Tibial nerve (tissue), 4 donors: ENCODE measurements around the gene AMMECR1L. TPM values are rescaled to one million over a fixed set of nuclear protein-coding genes. Genes with fewer than 3 reads are reported as not detected.

Experiments
- small RNA-seq: library from RNA; depleted of rRNA; stranded (forward); fragments of <200 nt; gene quantifications from one replicate; pipeline ENCODE3, GENCODE V24; 2016
- total RNA-seq, 4 donors: library from RNA; depleted of rRNA; stranded (reverse); fragments of >200 nt; gene quantifications; one replicate each; pipeline ENCODE4 v1.1.0, GENCODE V29; 2016

Gene AMMECR1L
- total RNA-seq, 4 donors from 2014 or later, result 12.9 to 15.1 (median 14.3) TPM

Small RNA genes lying within 50 kb of the gene (small RNA-seq; reads per million reads assigned to genes)
- not detected for gene AC012306.1
- gene RF00017, result not detected
- gene RF00019, result not detected
- gene RNU6-395P, result not detected

Other genes starting within 250 kb of the AMMECR1L start
- 1 to 10 TPM; 1.1 to 1.6 (median 1.2) TPM for gene GPR17, start 239.8 kb downstream of the AMMECR1L start, total RNA-seq
- gene LIMS2, start 210.4 kb downstream of the AMMECR1L start, total RNA-seq, result 100 to 1,000 TPM in 2 of 4 donors, 10 to 100 TPM in 2; 86.1 to 111 (median 98.1) TPM
- 10 to 100 TPM; 10.7 to 13.6 (median 12.4) TPM for gene SFT2D3, start 184.5 kb downstream of the AMMECR1L start, total RNA-seq
- gene WDR33, start 74.8 kb downstream of the AMMECR1L start, total RNA-seq, result 10 to 100 TPM; 42.3 to 46.5 (median 45.1) TPM
- gene POLR2D, start 27.8 kb downstream of the AMMECR1L start, total RNA-seq, result 10 to 100 TPM in 1 of 4 donors, 1 to 10 TPM in 3; 6.1 to 10.7 (median 7.8) TPM
- 10 to 100 TPM in 2 of 4 donors, 1 to 10 TPM in 2; 6.1 to 14.2 (median 10.6) TPM for gene SAP130, start 142.1 kb upstream of the AMMECR1L start, total RNA-seq
- 10 to 100 TPM; 57.1 to 92.7 (median 66.2) TPM for gene UGGT1, start 205.2 kb upstream of the AMMECR1L start, total RNA-seq